Uterus (tissue), 2 donors: ENCODE results near the gene ACOXL.

Source experiments
- CTCF ChIP-seq, 4 experiments: fragments of 200-600 bp in 2 of 4; fragments of 450-650 bp in 2 of 4; sonication (generic) in 2 of 4; IDR thresholded peaks; one replicate each; pipeline ENCODE4 v1.5.1; 2016 to 2019; ENCODE audit warnings: antibody characterized with exemption in 4 of 4, mild to moderate bottlenecking in 2 of 4, moderate library complexity in 1 of 4
- POLR2A ChIP-seq, 2 donors: fragments of 450-650 bp; IDR thresholded peaks; one replicate each; pipeline ENCODE4 v1.6.1; 2016; ENCODE audit warnings: antibody characterized with exemption in 2 of 2, mild to moderate bottlenecking in 1 of 2, moderate library complexity in 1 of 2

GRCh38 chr2:110858135-110858725, 125.9 kb downstream of the ACOXL start:
- TF ChIP-seq POLR2A (IDR thresholded peaks at IDR 0.05), result no peak
- TF ChIP-seq CTCF (IDR thresholded peaks at IDR 0.05), result no peak
